Measurements from ENCODE around the gene ZMIZ2. TPM values are rescaled to one million over a fixed set of nuclear protein-coding genes. Genes with fewer than 3 reads are reported as not detected.

Gene ZMIZ2
- total RNA-seq, 2 experiments from 2014 or later = 131 to 134 TPM

DNA sequence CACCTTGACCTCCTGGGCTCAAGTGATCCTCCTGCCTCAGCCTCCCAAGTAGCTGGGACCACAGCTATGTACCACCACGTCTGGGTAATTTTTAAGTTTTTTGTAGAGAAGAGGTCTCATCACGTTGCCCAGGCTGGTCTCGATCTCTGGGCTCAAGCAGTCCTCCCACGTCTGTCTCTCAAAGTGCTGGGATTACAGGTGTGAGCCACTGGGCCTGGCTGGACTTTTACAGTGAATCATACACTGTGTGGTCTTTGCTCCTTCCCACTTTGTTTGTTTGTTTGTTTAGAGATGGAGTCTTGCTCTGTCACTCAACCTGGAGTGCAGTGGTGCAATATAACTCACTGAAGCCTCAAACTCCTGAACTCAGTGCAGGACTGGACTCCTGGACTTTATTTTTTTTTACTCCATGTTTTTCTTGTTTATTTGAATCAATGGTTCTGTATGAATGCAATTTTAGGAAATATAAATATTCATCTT lies 60.3 kb downstream of the ZMIZ2 start:
- TF ChIP-seq, protein P1, sequence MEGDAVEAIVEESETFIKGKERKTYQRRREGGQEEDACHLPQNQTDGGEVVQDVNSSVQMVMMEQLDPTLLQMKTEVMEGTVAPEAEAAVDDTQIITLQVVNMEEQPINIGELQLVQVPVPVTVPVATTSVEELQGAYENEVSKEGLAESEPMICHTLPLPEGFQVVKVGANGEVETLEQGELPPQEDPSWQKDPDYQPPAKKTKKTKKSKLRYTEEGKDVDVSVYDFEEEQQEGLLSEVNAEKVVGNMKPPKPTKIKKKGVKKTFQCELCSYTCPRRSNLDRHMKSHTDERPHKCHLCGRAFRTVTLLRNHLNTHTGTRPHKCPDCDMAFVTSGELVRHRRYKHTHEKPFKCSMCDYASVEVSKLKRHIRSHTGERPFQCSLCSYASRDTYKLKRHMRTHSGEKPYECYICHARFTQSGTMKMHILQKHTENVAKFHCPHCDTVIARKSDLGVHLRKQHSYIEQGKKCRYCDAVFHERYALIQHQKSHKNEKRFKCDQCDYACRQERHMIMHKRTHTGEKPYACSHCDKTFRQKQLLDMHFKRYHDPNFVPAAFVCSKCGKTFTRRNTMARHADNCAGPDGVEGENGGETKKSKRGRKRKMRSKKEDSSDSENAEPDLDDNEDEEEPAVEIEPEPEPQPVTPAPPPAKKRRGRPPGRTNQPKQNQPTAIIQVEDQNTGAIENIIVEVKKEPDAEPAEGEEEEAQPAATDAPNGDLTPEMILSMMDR (IDR thresholded peaks at IDR 0.05) = no peak
- DNase-seq = no peak
- Mint-ChIP-seq H3K27me3 (no peaks in the 10 kb centered on the region), H3K4me1 (ENCODE audit: low read depth) (no peaks in the 10 kb centered on the region), H3K36me3 (ENCODE audit: low read depth) (peaks cover 2% of the 10 kb centered on the region), H3K9me3 (no peaks in the 10 kb centered on the region), H3K4me3 (no peak overlapping the region), H3K27ac (no peak overlapping the region)
- ChIA-PET CTCF (no interaction called here), POLR2A (interaction anchor here (1.4 kb wide), 1 partner anchor 147 kb away, joined by 3 read pairs; no protein-coding TSS in a partner anchor)
- intact Hi-C loops (cut with micrococcal nuclease) = no loop called here
- ATAC-seq = no peak

DNA sequence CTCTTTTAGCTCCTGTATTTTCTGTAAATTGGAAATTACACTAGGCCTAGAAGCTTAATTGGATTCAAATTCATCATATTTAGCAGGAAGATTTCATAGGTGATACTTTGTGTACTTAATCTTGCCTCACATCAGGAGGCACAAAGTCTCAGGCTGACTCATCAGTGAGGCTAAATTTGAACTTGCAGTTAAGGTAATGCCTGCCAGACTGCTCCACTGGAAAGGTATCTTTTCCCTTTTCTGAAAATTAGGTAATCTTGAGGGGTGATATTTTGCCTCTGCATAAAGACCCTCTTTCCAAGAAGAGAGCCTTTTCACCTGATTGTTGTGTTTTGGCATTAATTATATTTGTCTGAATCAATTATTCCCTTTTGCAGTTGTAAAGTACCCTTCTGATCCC lies 62.4 kb downstream of the ZMIZ2 start:
- intact Hi-C loops (cut with micrococcal nuclease) = no loop called here
- no peak for DNase-seq
- CTCF ChIA-PET = interaction anchor here (1.1 to 1.4 kb wide), 3 partner anchors 9 to 325 kb away, joined by 3 read pairs; no protein-coding TSS in a partner anchor
- Mint-ChIP-seq H3K27ac (no peak overlapping the region), H3K4me1 (ENCODE audit: low read depth) (no peaks in the 10 kb centered on the region), H3K9me3 (no peaks in the 10 kb centered on the region), H3K4me3 (no peak overlapping the region), H3K36me3 (ENCODE audit: low read depth) (no peaks in the 10 kb centered on the region), H3K27me3 (no peaks in the 10 kb centered on the region)
- TF ChIP-seq, protein P1 (IDR thresholded peaks at IDR 0.05) = no peak
- POLR2A ChIA-PET = interaction anchor here (0.6 to 1.3 kb wide), 2 partner anchors 11 to 119 kb away, joined by 3 to 4 read pairs; no protein-coding TSS in a partner anchor
- ATAC-seq = no peak

DNA sequence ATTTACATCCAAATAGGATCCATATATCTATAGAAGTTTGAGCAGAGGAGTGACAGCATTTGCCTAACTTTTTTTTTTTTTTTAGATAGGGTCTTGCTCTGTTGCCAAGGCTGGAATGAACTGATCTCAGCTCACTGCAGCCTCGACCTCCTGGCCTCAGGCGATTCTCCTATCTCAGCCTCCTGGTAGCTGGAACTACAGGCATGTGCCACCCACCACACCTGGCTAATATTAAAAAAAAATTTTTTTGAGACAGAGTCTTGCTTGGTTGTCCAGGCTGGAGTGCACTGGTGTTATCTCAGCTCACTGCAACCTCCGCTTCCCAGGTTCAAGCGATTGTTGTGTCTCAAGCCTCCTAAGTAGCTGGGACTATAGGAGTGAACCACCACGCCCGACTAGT lies 62.9 kb downstream of the ZMIZ2 start:
- TF ChIP-seq, protein P1 (IDR thresholded peaks at IDR 0.05) = no peak
- H3K27me3 Mint-ChIP-seq = no peaks in the 10 kb centered on the region
- intact Hi-C loops (cut with micrococcal nuclease) = no loop called here
- no peak overlapping the region for H3K27ac Mint-ChIP-seq
- CTCF ChIA-PET = interaction anchor here (1.1 to 1.4 kb wide), 3 partner anchors 9 to 325 kb away, joined by 3 read pairs; no protein-coding TSS in a partner anchor
- POLR2A ChIA-PET = interaction anchor here (1.3 kb wide), 1 partner anchor 11 kb away, joined by 4 read pairs; no protein-coding TSS in a partner anchor
- no peak overlapping the region for H3K4me3 Mint-ChIP-seq
- ATAC-seq = no peak
- DNase-seq = no peak
- H3K9me3 Mint-ChIP-seq = no peaks in the 10 kb centered on the region
- no peaks in the 10 kb centered on the region for H3K36me3 Mint-ChIP-seq (ENCODE audit: low read depth)
- H3K4me1 Mint-ChIP-seq (ENCODE audit: low read depth) = no peaks in the 10 kb centered on the region

DNA sequence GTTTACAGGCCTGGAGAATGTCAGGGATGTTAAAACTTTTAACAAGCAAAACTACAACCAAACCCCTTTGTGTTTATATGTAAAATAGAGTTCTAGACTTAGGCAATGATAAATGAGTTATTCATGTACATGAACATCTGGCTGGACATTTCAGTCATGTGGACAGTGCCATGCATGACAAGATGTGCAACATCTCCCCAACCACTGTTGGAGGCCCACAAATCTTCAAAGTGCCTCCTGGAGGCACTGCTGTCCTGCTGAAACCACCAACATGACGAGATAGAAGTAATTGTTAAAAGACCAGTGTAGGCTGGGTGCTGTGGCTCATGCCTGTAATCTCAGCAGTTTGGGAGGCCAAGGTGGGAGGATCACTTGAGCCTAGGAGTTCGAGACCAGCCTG lies 66.3 kb downstream of the ZMIZ2 start:
- ATAC-seq = no peak
- intact Hi-C loops (cut with micrococcal nuclease) = no loop called here
- ChIA-PET CTCF (no interaction called here), POLR2A (no interaction called here)
- no peaks in the 10 kb centered on the region for H3K36me3 Mint-ChIP-seq (ENCODE audit: low read depth)
- TF ChIP-seq, protein P1 (IDR thresholded peaks at IDR 0.05) = no peak
- DNase-seq = no peak
- H3K27ac Mint-ChIP-seq = no peak overlapping the region
- H3K4me3 Mint-ChIP-seq = no peak overlapping the region
- H3K4me1 Mint-ChIP-seq (ENCODE audit: low read depth) = no peaks in the 10 kb centered on the region
- H3K27me3 Mint-ChIP-seq = no peaks in the 10 kb centered on the region
- no peaks in the 10 kb centered on the region for H3K9me3 Mint-ChIP-seq

DNA sequence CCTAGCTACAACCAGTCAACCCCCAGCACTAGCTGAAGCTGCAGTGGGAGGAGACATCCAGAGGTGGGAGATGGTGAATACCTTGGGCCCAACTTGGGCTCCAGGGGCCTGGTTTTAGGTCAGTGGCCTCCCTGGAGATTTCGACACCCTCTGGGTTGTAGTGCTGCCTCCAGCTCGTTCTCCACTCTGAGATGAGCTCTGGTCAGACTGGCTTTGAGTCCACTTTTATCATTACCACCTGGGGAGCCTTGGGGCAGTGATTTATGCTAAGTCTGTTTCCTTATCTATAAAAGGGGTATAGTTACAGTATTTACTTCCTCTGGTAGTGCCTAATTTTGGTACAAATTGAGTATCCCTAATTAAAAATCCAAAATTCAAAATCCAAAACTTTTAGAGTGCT lies 70.6 kb downstream of the ZMIZ2 start:
- TF ChIP-seq, protein P1 (IDR thresholded peaks at IDR 0.05) = no peak
- DNase-seq (no peak), ATAC-seq (no peak)
- Mint-ChIP-seq H3K4me3 (no peak overlapping the region), H3K27me3 (no peaks in the 10 kb centered on the region), H3K27ac (no peak overlapping the region), H3K9me3 (no peaks in the 10 kb centered on the region), H3K36me3 (ENCODE audit: low read depth) (no peaks in the 10 kb centered on the region), H3K4me1 (ENCODE audit: low read depth) (peaks cover 3% of the 10 kb centered on the region)
- ChIA-PET CTCF (interaction anchor here (1.1 to 1.9 kb wide), 3 partner anchors 10 to 23 kb away, joined by 3 to 5 read pairs (median 3); no protein-coding TSS in a partner anchor), POLR2A (interaction anchor here (1.2 to 2.7 kb wide), 2 partner anchors 21 to 29 kb away, joined by 3 to 5 read pairs; no protein-coding TSS in a partner anchor)
- intact Hi-C loops (cut with micrococcal nuclease) = no loop called here

Other genes starting within 250 kb of the ZMIZ2 start
- under 1 TPM in 1 of 2 experiments, not detected in 1; 0.07 TPM for gene NPC1L1, start 207.5 kb upstream of the ZMIZ2 start, total RNA-seq
- gene DDX56, start 174.9 kb upstream of the ZMIZ2 start, total RNA-seq = 10 to 100 TPM; 92.3 to 98.3 TPM
- 10 to 100 TPM; 74.6 to 76.2 TPM for gene TMED4, start 166.6 kb upstream of the ZMIZ2 start, total RNA-seq
- 10 to 100 TPM; 78.6 to 85.6 TPM for gene OGDH, start 142.2 kb upstream of the ZMIZ2 start, total RNA-seq
- 1,000 to 10,000 TPM; 2,824 to 2,882 TPM for gene PPIA, start 47.8 kb downstream of the ZMIZ2 start, total RNA-seq
- gene H2AZ2, start 99.2 kb downstream of the ZMIZ2 start, total RNA-seq = 100 to 1,000 TPM; 242 to 271 TPM
- gene PURB, start 136.7 kb downstream of the ZMIZ2 start, total RNA-seq = 10 to 100 TPM; 20.5 to 21.0 TPM
- 100 to 1,000 TPM; 399 to 403 TPM for gene MYO1G, start 230.2 kb downstream of the ZMIZ2 start, total RNA-seq

All from activated CD8-positive, alpha-beta T cell treated with anti-CD3 and anti-CD28 coated beads for 36 hours (primary cell).